Glutamatergic neuron (in vitro differentiated cells): ENCODE results near the gene CISTR. TPM values are rescaled to one million over a fixed set of nuclear protein-coding genes. Genes with fewer than 3 reads are reported as not detected.

Experiments
- DNase-seq: peaks from one replicate; pipeline ENCODE4 v3.0.0; 2022
- H3K27ac Mint-ChIP-seq: one replicate; pipeline ENCODE4 v1.8.0; 2020; ENCODE audit warnings: mild to moderate bottlenecking, mixed read lengths, inconsistent platforms; ENCODE audit not compliant: unreplicated experiment
- H3K27me3 Mint-ChIP-seq: one replicate; pipeline ENCODE4 v1.8.0; 2020; ENCODE audit warnings: mild to moderate bottlenecking, moderate library complexity, mixed read lengths, inconsistent platforms; ENCODE audit not compliant: unreplicated experiment
- H3K36me3 Mint-ChIP-seq: one replicate; pipeline ENCODE4 v1.8.0; 2020; ENCODE audit warnings: mild to moderate bottlenecking, mixed read lengths, inconsistent platforms; ENCODE audit not compliant: unreplicated experiment
- H3K4me1 Mint-ChIP-seq: one replicate; pipeline ENCODE4 v1.8.0; 2020; ENCODE audit warnings: mild to moderate bottlenecking, low read depth, mixed read lengths, inconsistent platforms; ENCODE audit not compliant: unreplicated experiment
- H3K4me3 Mint-ChIP-seq: one replicate; pipeline ENCODE4 v1.8.0; 2020; ENCODE audit warnings: mild to moderate bottlenecking, mixed read lengths, inconsistent platforms; ENCODE audit not compliant: unreplicated experiment
- H3K9me3 Mint-ChIP-seq: one replicate; pipeline ENCODE4 v1.8.0; 2020; ENCODE audit warnings: mild to moderate bottlenecking, moderate library complexity, mixed read lengths, inconsistent platforms; ENCODE audit not compliant: unreplicated experiment
- total RNA-seq: library from RNA; stranded (reverse); fragmentation: NEBNext Ultra II Directional; extraction: Animal tissue kit (Norgen Biotek cat#: 25700); gene quantifications from one replicate; pipeline ENCODE4 v1.2.1, GENCODE V29; 2021; ENCODE audit not compliant: unreplicated experiment
- TF ChIP-seq, protein P1 (sequence below): fragments of 200-600 bp; sonication (generic); IDR thresholded peaks from one replicate; pipeline ENCODE4 v1.5.0; 2021; ENCODE audit not compliant: partially characterized antibody, unreplicated experiment

Gene CISTR
- total RNA-seq, 1 donor from 2014 or later = not detected

DNA sequence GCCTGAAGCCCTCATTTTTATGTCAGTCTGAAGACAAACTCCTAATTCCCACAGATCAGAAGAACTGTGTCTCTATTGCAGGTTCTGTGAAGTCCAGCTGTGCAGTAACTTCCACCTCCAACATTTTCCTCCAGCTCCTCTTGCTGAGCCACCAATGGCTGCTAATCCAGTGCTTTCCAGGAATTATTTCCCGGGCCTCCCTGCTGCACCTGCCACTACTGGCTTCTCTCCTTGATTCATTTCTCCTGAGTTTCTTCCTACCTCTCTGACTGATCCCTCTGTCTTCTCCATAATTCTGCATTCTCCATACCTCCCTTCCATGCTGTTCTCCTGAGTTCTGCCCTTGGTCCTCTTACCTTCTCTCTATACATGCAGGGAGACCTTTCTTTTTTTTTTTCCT lies 45.7 kb downstream of the CISTR start:
- no peak overlapping the region for H3K4me3 Mint-ChIP-seq
- H3K27me3 Mint-ChIP-seq = peaks cover 13% of the 10 kb centered on the region
- no peak overlapping the region for H3K27ac Mint-ChIP-seq
- no peaks in the 10 kb centered on the region for H3K4me1 Mint-ChIP-seq
- H3K36me3 Mint-ChIP-seq = no peaks in the 10 kb centered on the region
- DNase-seq = no peak
- H3K9me3 Mint-ChIP-seq = no peaks in the 10 kb centered on the region
- TF ChIP-seq, protein P1, sequence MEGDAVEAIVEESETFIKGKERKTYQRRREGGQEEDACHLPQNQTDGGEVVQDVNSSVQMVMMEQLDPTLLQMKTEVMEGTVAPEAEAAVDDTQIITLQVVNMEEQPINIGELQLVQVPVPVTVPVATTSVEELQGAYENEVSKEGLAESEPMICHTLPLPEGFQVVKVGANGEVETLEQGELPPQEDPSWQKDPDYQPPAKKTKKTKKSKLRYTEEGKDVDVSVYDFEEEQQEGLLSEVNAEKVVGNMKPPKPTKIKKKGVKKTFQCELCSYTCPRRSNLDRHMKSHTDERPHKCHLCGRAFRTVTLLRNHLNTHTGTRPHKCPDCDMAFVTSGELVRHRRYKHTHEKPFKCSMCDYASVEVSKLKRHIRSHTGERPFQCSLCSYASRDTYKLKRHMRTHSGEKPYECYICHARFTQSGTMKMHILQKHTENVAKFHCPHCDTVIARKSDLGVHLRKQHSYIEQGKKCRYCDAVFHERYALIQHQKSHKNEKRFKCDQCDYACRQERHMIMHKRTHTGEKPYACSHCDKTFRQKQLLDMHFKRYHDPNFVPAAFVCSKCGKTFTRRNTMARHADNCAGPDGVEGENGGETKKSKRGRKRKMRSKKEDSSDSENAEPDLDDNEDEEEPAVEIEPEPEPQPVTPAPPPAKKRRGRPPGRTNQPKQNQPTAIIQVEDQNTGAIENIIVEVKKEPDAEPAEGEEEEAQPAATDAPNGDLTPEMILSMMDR = no peak

GRCh38 chr12:53703756-53704155 lies 48.0 kb downstream of the CISTR start:
- peaks cover 3% of the 10 kb centered on the region for H3K4me1 Mint-ChIP-seq
- DNase-seq = no peak
- peaks cover 11% of the 10 kb centered on the region for H3K27me3 Mint-ChIP-seq
- H3K27ac Mint-ChIP-seq = no peak overlapping the region
- no peak overlapping the region for H3K4me3 Mint-ChIP-seq
- H3K9me3 Mint-ChIP-seq = no peaks in the 10 kb centered on the region
- no peaks in the 10 kb centered on the region for H3K36me3 Mint-ChIP-seq
- TF ChIP-seq, protein P1 = no peak

GRCh38 chr12:53701518-53702264 lies 50.1 kb downstream of the CISTR start:
- peaks cover 4% of the 10 kb centered on the region for H3K9me3 Mint-ChIP-seq
- peak; percentile 88 for DNase-seq
- H3K4me3 Mint-ChIP-seq = no peak overlapping the region
- peaks cover 17% of the 10 kb centered on the region for H3K27me3 Mint-ChIP-seq
- H3K27ac Mint-ChIP-seq = no peak overlapping the region
- TF ChIP-seq, protein P1 = peak; percentile 81
- H3K36me3 Mint-ChIP-seq = peaks cover 5% of the 10 kb centered on the region
- peaks cover 5% of the 10 kb centered on the region for H3K4me1 Mint-ChIP-seq

DNA sequence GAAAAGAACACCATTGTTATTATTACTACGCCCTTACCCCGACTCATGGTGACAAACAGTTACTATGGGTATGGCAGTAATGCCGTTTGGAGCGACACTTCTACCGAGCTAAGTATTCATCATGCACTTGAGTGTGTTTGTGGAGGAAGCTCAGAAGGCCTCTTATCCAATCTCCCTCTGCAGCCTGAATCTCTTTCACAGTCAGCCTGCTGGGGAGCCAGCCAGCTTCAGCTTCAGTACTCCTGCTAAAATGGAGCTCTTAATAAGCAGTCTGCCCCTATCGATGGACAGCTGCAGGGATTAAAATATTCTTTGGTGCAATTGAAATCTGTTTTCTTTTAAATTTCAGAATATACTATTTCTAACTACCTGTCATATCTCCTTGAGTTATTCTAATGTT lies 51.2 kb downstream of the CISTR start:
- Mint-ChIP-seq H3K36me3 (peaks cover 5% of the 10 kb centered on the region), H3K4me1 (peaks cover 13% of the 10 kb centered on the region), H3K27ac (no peak overlapping the region), H3K4me3 (no peak overlapping the region), H3K9me3 (peaks cover 4% of the 10 kb centered on the region), H3K27me3 (peaks cover 18% of the 10 kb centered on the region)
- DNase-seq = no peak
- TF ChIP-seq, protein P1 = no peak

DNA sequence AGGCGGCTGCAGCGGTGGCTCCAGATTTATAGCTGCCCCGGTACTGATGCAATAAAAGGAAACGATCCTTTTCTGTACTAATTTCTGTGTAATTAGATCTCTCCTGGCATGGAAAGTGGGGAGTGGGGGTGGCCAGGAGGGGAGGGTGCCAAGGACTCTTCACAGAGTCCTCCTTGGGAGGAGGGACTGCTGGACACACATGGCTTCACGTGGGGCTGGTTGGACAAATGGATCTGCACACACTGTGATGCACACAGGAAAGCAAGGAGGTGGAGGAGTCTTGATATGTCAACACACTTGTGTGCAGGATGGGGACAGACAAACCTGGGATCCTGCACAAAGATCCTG lies 52.1 kb downstream of the CISTR start:
- peaks cover 4% of the 10 kb centered on the region for H3K9me3 Mint-ChIP-seq
- peaks cover 18% of the 10 kb centered on the region for H3K4me1 Mint-ChIP-seq
- no peak for DNase-seq
- H3K27me3 Mint-ChIP-seq = peaks cover 22% of the 10 kb centered on the region
- no peak overlapping the region for H3K4me3 Mint-ChIP-seq
- H3K36me3 Mint-ChIP-seq = peaks cover 5% of the 10 kb centered on the region
- TF ChIP-seq, protein P1 = no peak
- H3K27ac Mint-ChIP-seq = no peak overlapping the region
